OCI-LY3 (cell line): ENCODE measurements around the gene ADARB1.

Source experiments
- H2AFZ ChIP-seq: fragments of 200-600, 300-600 bp; shearing (Covaris generic); 2 replicates; pipeline ENCODE4 v1.6.0; 2014; ENCODE audit warnings: antibody characterized with exemption, low read depth, low read length
- H3K27ac ChIP-seq: fragments of 200-600, 300-600 bp; sonication (generic); 2 replicates; pipeline ENCODE4 v1.5.1; 2014; ENCODE audit warnings: mild to moderate bottlenecking, low read length, moderate library complexity, mixed read lengths
- H3K27me3 ChIP-seq: fragments of 200-600, 300-600 bp; sonication (generic); 2 replicates; pipeline ENCODE4 v1.6.1; 2014; ENCODE audit warnings: low read depth, low read length, mixed read lengths
- H3K36me3 ChIP-seq: fragments of 200-600, 300-600 bp; sonication (generic); replicated peaks from 2 replicates; pipeline ENCODE3; 2014; ENCODE audit warnings: low read depth, low read length, mixed read lengths
- H3K4me1 ChIP-seq: fragments of 300-600, 200-600 bp; sonication (generic); 2 replicates; pipeline ENCODE4 v1.6.1; 2014; ENCODE audit warnings: low read length, mixed read lengths
- H3K4me2 ChIP-seq: fragments of 200-600, 300-600 bp; sonication (generic); 2 replicates; pipeline ENCODE4 v1.6.1; 2014; ENCODE audit warnings: low read length, mixed read lengths
- H3K4me3 ChIP-seq: fragments of 300-600, 200-600 bp; sonication (generic); 2 replicates; pipeline ENCODE4 v1.5.1; 2014; ENCODE audit warnings: antibody characterized with exemption, mild to moderate bottlenecking, low read length, moderate library complexity
- H3K79me2 ChIP-seq: fragments of 300-600, 200-600 bp; shearing (Covaris generic); 2 replicates; pipeline ENCODE4 v1.6.1; 2014; ENCODE audit warnings: mild to moderate bottlenecking, low read length, mixed read lengths
- H3K9ac ChIP-seq: fragments of 300-600, 200-600 bp; shearing (Covaris generic); 2 replicates; pipeline ENCODE4 v1.6.0; 2014; ENCODE audit warnings: mild to moderate bottlenecking, low read length, moderate library complexity
- H3K9me3 ChIP-seq: fragments of 200-600, 300-600 bp; shearing (Covaris generic); 2 replicates; pipeline ENCODE4 v1.6.1; 2014; ENCODE audit warnings: low read length, mixed read lengths; ENCODE audit not compliant: insufficient read depth
- H4K20me1 ChIP-seq: fragments of 200-600, 300-600 bp; sonication (generic); 2 replicates; pipeline ENCODE4 v1.6.1; 2016; ENCODE audit warnings: low read length, mixed read lengths; ENCODE audit not compliant: insufficient read depth
- CTCF ChIP-seq: fragments of 200-600, 300-600 bp; sonication (generic); IDR thresholded peaks from 2 replicates; pipeline ENCODE4 v1.5.1; 2014; ENCODE audit warnings: antibody characterized with exemption, low read length, low read depth
- EZH2phosphoT487 ChIP-seq: fragments of 200-600 bp; shearing (Covaris generic); IDR thresholded peaks from 2 replicates; pipeline ENCODE4 v1.6.1; 2018; ENCODE audit warnings: antibody characterized with exemption, mixed run types, low read depth

The ADARB1 gene

GRCh38 chr21:45236481-45236880 is 162.1 kb downstream of the ADARB1 start:
- Histone ChIP-seq H2AFZ (no peak overlapping the region), H3K9me3 (no peaks in the 10 kb centered on the region), H3K27ac (no peak overlapping the region), H3K9ac (no peak overlapping the region), H3K36me3 (no peaks in the 10 kb centered on the region), H3K27me3 (peaks cover 11% of the 10 kb centered on the region), H3K4me1 (no peaks in the 10 kb centered on the region), H4K20me1 (no peaks in the 10 kb centered on the region), H3K79me2 (no peaks in the 10 kb centered on the region), H3K4me2 (no peak overlapping the region), H3K4me3 (no peak overlapping the region)
- TF ChIP-seq CTCF, result peak; percentile 12; the same call in 1 of the 2 replicates
- TF ChIP-seq EZH2phosphoT487, result no peak

GRCh38 chr21:45237401-45237800 is 163.0 kb downstream of the ADARB1 start:
- no peak overlapping the region for H3K9ac ChIP-seq
- no peak overlapping the region for H3K27ac ChIP-seq
- no peak overlapping the region for H3K4me2 ChIP-seq
- no peaks in the 10 kb centered on the region for H3K36me3 ChIP-seq
- H4K20me1 ChIP-seq, result no peaks in the 10 kb centered on the region
- H3K9me3 ChIP-seq, result no peaks in the 10 kb centered on the region
- no peaks in the 10 kb centered on the region for H3K79me2 ChIP-seq
- H3K27me3 ChIP-seq, result peaks cover 6% of the 10 kb centered on the region; the same call in 1 of the 2 replicates
- H3K4me3 ChIP-seq, result no peak overlapping the region
- H2AFZ ChIP-seq, result no peak overlapping the region
- no peaks in the 10 kb centered on the region for H3K4me1 ChIP-seq
- no peak for TF ChIP-seq CTCF
- no peak for TF ChIP-seq EZH2phosphoT487

- Histone ChIP-seq H2AFZ (no peak overlapping the region), H3K9me3 (peaks cover 7% of the 10 kb centered on the region; the same call in 1 of the 2 replicates), H3K79me2 (no peaks in the 10 kb centered on the region), H3K27me3 (no peaks in the 10 kb centered on the region; the same call in 1 of the 2 replicates), H3K4me3 (no peak overlapping the region), H4K20me1 (no peaks in the 10 kb centered on the region), H3K27ac (no peak overlapping the region), H3K36me3 (no peaks in the 10 kb centered on the region), H3K9ac (no peak overlapping the region), H3K4me2 (no peak overlapping the region), H3K4me1 (no peaks in the 10 kb centered on the region)
- TF ChIP-seq EZH2phosphoT487, result no peak
- no peak for TF ChIP-seq CTCF
Measured at GRCh38 chr21:45241357-45241756, 167.0 kb downstream of the ADARB1 start.

GRCh38 chr21:45243603-45244002 is 169.2 kb downstream of the ADARB1 start:
- no peak for TF ChIP-seq CTCF
- no peak for TF ChIP-seq EZH2phosphoT487
- H3K27me3 ChIP-seq, result no peaks in the 10 kb centered on the region

More at GRCh38 chr21:45243603-45244002, 169.2 kb downstream of the ADARB1 start:
- Histone ChIP-seq H3K79me2 (no peaks in the 10 kb centered on the region), H3K36me3 (no peaks in the 10 kb centered on the region), H2AFZ (no peak overlapping the region), H3K27ac (no peak overlapping the region), H3K4me2 (no peak overlapping the region), H3K9me3 (peaks cover 7% of the 10 kb centered on the region; the same call in 1 of the 2 replicates), H3K9ac (no peak overlapping the region), H3K4me3 (no peak overlapping the region), H4K20me1 (no peaks in the 10 kb centered on the region), H3K4me1 (no peaks in the 10 kb centered on the region)
